ENCODE data around the gene TH.

The TH gene

DNA sequence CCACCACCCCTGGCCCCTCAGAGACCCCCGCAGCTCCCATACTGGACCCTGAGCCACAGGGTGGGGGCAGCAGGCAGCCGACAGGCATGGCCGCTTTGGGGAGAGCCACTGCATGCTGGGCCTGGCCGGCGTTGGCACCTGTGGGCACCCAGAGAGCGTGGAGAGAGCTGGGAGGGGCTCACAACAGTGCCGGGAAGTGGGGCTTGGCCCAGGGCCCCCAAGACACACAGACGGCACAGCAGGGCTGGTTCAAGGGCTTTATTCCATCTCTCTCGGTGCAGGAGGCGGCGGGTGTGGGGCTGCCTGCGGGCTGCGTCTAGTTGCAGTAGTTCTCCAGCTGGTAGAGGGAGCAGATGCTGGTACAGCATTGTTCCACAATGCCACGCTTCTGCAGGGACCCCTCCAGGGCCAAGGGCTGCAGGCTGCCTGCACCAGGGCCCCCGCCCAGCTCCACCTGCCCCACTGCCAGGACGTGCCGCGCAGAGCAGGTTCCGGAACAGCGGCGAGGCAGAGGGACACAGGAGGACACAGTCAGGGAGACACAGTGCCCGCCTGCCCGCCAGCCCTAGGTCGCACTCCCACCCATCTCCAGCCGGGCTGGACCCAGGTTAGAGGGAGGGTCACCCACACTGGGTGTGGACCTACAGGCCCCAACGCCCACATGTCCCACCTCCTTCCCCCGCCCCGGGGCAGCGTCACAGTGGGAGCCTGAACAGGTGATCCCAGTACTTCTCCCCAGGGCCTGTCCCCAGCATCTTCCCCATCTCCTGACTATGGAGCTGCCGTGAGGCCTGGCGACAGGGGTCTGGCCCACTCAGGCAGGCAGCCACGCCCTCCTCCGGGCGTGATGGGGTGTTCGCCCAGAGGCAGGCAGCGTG is 11.8 kb downstream of the TH start:
- DNase-seq (ENCODE audit: low read depth) = no peak

- DNase-seq (ENCODE audit: low read depth) = no peak
Measured at GRCh38 chr11:2158966-2159365, 12.6 kb downstream of the TH start.

GRCh38 chr11:2158296-2158737 is 13.3 kb downstream of the TH start:
- DNase-seq (ENCODE audit: low read depth) = no peak

- no peak for DNase-seq (ENCODE audit: low read depth)
Measured at GRCh38 chr11:2157294-2158040, 14.1 kb downstream of the TH start.

DNA sequence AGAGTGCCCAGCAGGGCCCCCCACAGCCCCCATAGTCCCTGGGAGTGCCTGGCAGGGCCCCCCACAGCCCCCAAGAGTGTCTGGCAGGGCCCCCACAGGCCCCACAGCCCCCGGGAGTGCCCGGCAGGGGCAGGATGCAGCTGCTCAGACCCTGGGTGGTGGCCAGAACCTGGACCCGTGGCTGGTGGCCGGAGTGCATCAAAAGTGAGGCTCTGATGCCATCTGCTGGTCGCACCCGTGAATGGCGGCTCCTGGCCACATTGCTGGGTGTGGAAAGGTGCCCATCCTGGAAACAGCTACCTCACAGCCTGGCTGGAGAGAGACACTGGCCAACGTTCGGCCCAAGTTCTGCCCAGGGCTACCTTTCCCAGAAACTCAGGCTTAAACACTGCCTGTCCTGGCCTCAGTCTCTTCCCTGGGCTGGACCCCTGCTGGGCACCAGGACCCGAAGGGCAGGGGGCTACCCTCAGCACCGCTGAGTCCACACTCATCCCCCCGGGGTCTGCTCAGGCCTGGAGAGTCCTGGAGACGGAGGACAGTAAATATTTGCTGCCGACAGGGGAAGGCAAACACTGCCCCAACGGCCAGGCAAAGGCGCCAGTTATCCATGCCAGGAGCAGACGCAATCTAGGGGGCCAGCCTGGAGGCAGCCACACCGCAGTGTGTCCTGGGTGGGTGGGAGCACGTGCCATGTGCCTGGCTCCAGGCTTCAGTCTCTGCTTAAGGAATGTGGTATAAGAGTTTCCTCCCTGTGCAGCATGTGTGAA is 15.0 kb downstream of the TH start:
- DNase-seq (ENCODE audit: low read depth) = peak; percentile 30

- no peak for DNase-seq (ENCODE audit: low read depth)
Measured at GRCh38 chr11:2155511-2155910, 16.1 kb downstream of the TH start.

DNA sequence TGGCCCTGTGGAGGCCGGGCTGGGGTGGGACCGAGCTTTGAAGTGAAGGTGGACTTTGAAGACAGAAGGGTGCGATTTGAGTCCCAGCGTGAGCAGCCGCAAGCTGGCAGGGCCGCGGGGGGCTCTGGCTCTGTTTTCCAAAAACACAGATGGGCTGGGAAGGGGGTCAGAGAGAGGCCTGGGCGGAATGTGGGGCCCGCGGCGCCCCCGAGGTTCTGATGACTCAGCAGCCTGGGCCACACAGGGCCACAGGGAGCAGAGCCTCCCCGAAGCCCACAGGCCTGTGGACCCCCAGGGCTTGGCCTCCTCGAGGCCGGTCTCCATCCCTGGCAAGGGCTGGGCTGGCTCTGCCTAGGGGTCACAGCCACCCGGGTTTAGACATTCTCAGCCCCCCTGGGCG is 16.7 kb downstream of the TH start:
- no peak for DNase-seq (ENCODE audit: low read depth)

DNA sequence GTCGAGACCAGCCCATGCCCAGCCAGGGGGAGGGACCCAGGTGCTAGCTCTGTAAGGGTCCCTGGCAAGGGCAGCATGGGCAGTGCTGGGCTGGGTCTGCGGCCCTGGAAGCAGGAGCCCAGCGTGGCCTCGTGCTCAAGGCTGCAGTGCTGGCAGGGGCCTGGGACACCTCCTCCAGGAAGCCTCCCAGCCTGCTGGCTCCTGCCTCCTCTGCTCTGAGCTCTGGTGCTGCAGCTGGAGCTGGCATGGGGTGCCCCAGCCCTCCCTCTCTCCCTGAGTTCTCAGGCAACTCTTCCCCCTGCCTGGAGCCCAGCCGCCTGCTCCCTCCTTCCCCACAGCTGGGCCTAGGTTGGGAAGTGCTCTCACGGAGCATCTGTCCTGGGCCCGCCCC is 17.4 kb downstream of the TH start:
- DNase-seq (ENCODE audit: low read depth) = no peak

DNA sequence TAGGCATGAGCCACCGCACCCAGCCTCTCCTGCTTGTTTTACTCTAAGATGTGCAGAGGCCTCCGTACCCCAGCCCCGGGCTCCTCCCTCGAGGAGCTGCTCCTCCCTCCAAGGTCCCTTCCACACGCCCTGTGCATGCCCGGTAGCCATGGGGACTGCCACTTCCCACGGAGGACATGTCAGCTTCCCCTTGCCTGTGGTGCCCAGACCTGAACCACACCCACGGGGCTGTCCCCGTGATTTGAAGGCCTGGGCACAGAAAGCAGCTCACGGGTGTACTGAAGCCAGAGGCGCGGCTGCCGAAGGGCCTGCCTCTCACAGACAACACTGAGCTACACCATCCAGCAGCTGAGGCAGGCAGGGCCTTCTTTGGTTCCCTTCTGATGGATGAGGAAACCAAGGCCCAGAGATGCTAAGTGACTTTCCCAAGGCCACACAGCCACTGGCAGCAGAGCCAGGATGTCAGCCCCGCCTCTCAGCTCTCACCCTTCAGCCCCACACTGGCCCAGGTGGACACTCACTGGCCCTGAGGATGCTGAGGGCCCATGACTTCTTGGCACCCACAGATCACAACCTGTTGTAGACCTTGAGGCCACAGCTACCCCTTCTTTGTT is 17.9 kb downstream of the TH start:
- no peak for DNase-seq (ENCODE audit: low read depth)

DNA sequence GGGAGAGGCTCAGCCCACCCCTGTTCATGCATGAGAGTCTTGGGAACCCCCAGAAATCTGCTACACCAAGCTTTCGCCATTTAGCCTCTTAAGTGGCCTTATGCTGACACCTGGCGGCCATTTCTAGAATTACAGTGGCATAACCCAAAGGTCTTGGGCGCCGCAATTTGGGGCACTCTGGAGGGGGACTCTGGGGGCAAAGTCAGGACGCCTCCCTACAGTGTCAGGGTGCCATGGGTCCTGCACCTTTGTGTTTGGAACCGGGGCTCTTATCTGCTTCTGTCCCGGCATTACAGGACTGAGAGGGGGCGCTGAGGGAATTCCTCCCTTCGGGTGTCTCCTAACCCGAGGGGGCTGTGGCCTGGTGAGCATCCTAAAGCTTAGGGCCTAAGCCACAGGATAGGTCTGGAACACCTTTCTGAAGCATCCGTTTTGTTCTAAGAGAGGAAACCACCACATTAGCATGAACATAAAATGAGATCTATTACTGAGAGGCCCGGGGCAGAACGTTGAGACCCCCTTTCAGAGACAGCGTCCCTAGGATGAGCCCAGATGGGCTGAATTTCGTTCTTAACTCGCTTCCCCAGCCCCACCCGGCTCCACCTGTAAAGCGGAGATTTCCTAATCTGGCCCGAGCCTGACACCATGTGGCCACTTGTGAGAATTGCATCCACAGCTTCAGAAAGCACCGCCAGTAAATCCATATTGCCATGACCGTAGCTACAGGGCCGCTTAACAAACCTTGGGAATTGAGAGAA is 19.9 kb downstream of the TH start:
- DNase-seq (ENCODE audit: low read depth) = peak; percentile 50

- DNase-seq (ENCODE audit: low read depth) = peak; percentile 65
Measured at GRCh38 chr11:2149864-2150847, 21.5 kb downstream of the TH start.

DNA sequence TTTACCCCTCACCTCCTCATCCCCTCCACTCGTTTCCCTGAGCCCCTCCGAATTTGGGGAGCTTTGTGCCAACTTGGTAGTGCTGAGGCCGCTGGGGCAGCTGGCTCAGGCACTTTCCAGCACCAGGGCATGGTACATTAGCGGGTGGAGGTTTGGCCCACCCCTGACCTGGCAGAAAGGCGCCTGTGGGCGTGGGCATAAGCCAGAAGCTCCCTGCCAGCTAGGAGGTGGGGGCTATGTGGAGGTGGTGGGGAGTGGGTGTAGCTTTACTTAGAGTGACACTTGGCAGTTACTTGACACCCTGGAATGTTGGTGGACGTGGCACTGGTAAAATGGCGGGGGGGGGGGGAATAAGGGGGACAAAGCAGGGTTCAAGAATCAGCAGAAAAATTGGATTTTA is 22.2 kb downstream of the TH start:
- DNase-seq (ENCODE audit: low read depth) = no peak

DNA sequence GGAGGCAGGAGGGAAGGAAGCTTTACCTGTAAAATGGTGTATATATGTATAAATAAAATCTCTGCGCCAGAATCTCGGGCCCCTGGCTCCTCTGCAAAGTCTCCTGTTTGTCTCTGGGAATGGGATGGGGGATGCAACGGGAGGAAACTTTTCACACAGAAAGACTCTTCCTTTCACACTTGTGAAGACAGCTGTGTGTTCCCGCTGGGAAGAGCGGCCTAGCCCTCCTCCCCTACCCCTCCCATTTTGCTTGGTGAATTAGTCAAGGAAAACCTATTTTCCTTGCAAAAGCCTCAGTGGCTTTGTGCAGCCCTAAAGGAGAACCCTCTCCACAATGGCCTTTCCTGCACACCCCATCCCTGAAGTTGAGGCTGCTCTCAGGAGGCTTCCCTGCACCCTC is 23.0 kb downstream of the TH start:
- DNase-seq (ENCODE audit: low read depth) = no peak

- DNase-seq (ENCODE audit: low read depth) = no peak
Measured at GRCh38 chr11:2147391-2147790, 24.2 kb downstream of the TH start.

- no peak for DNase-seq (ENCODE audit: low read depth)
Measured at GRCh38 chr11:2146051-2146450, 25.6 kb downstream of the TH start.

DNA sequence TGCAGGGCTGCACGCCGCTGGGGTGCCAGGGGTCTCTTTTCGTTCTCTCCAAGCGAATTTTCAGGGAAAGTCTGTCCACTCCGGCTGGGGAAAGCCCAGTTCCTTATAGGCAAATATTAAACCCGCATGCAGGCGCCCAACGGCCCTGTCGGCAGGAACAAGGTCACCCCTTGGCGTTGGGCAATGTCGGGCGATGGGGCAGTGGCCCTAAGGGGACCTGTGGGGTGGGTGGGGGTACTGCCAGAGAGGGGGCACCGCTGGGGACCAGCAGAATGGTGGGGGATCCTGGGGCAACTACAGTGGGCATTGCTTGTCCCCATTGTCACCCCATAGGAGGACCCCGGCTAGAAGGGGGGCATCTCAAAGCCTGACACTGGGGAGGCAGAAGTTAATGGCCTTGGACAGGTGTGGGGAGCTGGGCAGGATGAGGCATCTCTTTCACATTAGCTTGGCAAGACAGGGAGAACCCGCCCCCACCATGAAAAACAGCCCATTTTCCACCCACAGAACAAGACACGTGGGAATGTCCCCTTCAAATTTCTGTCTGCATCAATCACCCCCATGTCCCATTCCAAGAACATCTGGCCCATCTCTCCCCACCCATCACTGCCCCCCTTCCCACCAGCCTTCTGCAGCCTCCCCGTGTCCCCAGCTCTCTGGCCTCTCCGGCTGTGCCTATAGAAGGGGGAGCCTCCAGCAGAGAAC is 26.9 kb downstream of the TH start:
- DNase-seq (ENCODE audit: low read depth) = no peak

- no peak for DNase-seq (ENCODE audit: low read depth)
Measured at GRCh38 chr11:2143799-2144543, 27.6 kb downstream of the TH start.

GRCh38 chr11:2143477-2143798 is 28.2 kb downstream of the TH start:
- DNase-seq (ENCODE audit: low read depth) = no peak

GRCh38 chr11:2142762-2143202 is 28.8 kb downstream of the TH start:
- DNase-seq (ENCODE audit: low read depth) = peak; percentile 62

Measured in amniotic epithelial cell (primary cell).